Measurements from ENCODE around the gene SLC36A3. TPM values are rescaled to one million over a fixed set of nuclear protein-coding genes. Genes with fewer than 3 reads are reported as not detected.

SLC36A3 gene
- total and polyA plus RNA-seq, 8 donors: not detected

DNA sequence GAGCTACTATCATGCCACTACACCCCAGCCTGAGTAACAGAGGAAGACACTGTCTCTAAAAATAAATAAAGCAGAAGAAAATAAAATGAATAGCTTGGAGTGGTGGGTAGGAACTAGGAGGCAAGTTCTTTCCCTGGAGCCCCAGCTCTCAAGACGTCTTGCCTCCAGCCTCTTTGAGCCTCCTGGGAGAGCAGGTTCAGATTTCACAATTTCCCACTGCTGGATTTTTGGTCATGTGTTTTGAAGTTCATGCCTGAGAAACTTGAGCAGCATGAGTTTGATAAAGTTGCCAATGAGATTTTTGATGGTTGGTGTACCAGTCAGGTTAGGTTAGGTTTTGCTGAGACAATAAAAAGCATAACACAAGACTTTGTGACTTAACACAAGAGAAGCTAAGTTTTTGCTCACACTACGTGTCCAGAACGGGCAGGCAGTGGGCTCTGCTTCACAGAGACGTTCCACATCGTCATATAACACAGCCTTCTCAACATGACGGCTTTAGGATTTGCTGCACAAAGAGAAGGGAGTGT lies 75.6 kb downstream of the SLC36A3 start:
- H3K4me3 ChIP-seq: no peak overlapping the region
- no peak for DNase-seq
- TF ChIP-seq, protein P1, sequence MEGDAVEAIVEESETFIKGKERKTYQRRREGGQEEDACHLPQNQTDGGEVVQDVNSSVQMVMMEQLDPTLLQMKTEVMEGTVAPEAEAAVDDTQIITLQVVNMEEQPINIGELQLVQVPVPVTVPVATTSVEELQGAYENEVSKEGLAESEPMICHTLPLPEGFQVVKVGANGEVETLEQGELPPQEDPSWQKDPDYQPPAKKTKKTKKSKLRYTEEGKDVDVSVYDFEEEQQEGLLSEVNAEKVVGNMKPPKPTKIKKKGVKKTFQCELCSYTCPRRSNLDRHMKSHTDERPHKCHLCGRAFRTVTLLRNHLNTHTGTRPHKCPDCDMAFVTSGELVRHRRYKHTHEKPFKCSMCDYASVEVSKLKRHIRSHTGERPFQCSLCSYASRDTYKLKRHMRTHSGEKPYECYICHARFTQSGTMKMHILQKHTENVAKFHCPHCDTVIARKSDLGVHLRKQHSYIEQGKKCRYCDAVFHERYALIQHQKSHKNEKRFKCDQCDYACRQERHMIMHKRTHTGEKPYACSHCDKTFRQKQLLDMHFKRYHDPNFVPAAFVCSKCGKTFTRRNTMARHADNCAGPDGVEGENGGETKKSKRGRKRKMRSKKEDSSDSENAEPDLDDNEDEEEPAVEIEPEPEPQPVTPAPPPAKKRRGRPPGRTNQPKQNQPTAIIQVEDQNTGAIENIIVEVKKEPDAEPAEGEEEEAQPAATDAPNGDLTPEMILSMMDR (IDR thresholded peaks at IDR 0.05): no peak
- no peaks in the 10 kb centered on the region for H3K9me3 ChIP-seq
- no peaks in the 10 kb centered on the region for H3K27me3 ChIP-seq
- intact Hi-C loops (cut with DNase I): no loop called here
- no peaks in the 10 kb centered on the region for H3K36me3 ChIP-seq
- no peak overlapping the region for H3K27ac ChIP-seq
- H3K4me1 ChIP-seq: peaks cover 0 to 19% of the 10 kb centered on the region in 2 donors
- no peak for ATAC-seq

Other genes starting within 250 kb of the SLC36A3 start
- 100 to 1,000 TPM; 111 to 133 TPM for gene TNIP1, start 222.7 kb downstream of the SLC36A3 start, total RNA-seq
- 10 to 100 TPM; 82.3 to 94.4 (median 83.6) TPM for gene TNIP1, start 222.7 kb downstream of the SLC36A3 start, polyA plus RNA-seq (ENCODE audit: insufficient read length in 6 of 6)
- 100 to 1,000 TPM; 188 to 198 TPM for gene ANXA6, start 146.0 kb downstream of the SLC36A3 start, total RNA-seq
- gene ANXA6, start 146.0 kb downstream of the SLC36A3 start, polyA plus RNA-seq (ENCODE audit: insufficient read length in 6 of 6): 100 to 1,000 TPM; 262 to 303 (median 300) TPM
- gene CCDC69, start 79.7 kb downstream of the SLC36A3 start, total RNA-seq: 10 to 100 TPM; 34.6 to 66.4 TPM
- 10 to 100 TPM in 2 of 6 donors, 1 to 10 TPM in 4; 6.8 to 10.7 (median 8.7) TPM for gene CCDC69, start 79.7 kb downstream of the SLC36A3 start, polyA plus RNA-seq (ENCODE audit: insufficient read length in 6 of 6)
- 10 to 100 TPM; 66.1 to 70.0 TPM for gene GM2A, start 50.6 kb downstream of the SLC36A3 start, total RNA-seq
- gene GM2A, start 50.6 kb downstream of the SLC36A3 start, polyA plus RNA-seq (ENCODE audit: insufficient read length in 6 of 6): 10 to 100 TPM; 28.3 to 37.5 (median 35.6) TPM
- not detected for gene SLC36A2, start 43.8 kb upstream of the SLC36A3 start, total RNA-seq
- under 1 TPM in 5 of 6 donors, not detected in 1; 0.08 to 0.18 (median 0.11) TPM for gene SLC36A2, start 43.8 kb upstream of the SLC36A3 start, polyA plus RNA-seq (ENCODE audit: insufficient read length in 6 of 6)
- gene SLC36A1, start 143.8 kb upstream of the SLC36A3 start, total RNA-seq: 10 to 100 TPM; 17.4 to 34.5 TPM
- gene SLC36A1, start 143.8 kb upstream of the SLC36A3 start, polyA plus RNA-seq (ENCODE audit: insufficient read length in 6 of 6): 1 to 10 TPM; 4.0 to 6.2 (median 5.0) TPM

Measured in left lung (tissue), 10 donors.